Measurements from ENCODE around the gene NRP2.
A peak's percentile ranks its signal among the peaks of the same experiment; 100 is the strongest.

NRP2 gene

DNA sequence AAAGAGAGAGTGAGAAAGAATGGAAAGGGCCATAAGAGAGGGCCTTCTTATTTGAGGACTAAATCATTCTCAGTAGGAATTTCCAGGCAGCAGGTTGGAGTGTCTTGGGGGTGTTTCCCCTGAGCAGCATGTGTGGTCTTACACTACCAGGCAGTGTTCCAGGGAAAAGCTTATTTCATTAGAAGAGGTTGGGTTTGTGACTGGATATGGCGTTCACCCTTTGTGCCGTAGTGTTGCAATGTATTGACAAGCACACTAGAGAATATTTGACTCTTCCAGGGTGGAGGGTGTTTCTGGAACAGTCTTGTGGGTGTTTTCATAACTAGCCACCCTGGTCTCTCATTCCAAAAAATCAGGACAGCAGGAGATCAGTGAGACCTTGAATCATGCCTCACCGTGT, 105.5 kb downstream of the NRP2 start:
- Histone ChIP-seq H3K27ac (no peak overlapping the region), H3K4me3 (no peak overlapping the region)
- TF ChIP-seq, protein P1, sequence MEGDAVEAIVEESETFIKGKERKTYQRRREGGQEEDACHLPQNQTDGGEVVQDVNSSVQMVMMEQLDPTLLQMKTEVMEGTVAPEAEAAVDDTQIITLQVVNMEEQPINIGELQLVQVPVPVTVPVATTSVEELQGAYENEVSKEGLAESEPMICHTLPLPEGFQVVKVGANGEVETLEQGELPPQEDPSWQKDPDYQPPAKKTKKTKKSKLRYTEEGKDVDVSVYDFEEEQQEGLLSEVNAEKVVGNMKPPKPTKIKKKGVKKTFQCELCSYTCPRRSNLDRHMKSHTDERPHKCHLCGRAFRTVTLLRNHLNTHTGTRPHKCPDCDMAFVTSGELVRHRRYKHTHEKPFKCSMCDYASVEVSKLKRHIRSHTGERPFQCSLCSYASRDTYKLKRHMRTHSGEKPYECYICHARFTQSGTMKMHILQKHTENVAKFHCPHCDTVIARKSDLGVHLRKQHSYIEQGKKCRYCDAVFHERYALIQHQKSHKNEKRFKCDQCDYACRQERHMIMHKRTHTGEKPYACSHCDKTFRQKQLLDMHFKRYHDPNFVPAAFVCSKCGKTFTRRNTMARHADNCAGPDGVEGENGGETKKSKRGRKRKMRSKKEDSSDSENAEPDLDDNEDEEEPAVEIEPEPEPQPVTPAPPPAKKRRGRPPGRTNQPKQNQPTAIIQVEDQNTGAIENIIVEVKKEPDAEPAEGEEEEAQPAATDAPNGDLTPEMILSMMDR (IDR thresholded peaks at IDR 0.05), result no peak
- DNase-seq (ENCODE audit: low spot score), result no peak

DNA sequence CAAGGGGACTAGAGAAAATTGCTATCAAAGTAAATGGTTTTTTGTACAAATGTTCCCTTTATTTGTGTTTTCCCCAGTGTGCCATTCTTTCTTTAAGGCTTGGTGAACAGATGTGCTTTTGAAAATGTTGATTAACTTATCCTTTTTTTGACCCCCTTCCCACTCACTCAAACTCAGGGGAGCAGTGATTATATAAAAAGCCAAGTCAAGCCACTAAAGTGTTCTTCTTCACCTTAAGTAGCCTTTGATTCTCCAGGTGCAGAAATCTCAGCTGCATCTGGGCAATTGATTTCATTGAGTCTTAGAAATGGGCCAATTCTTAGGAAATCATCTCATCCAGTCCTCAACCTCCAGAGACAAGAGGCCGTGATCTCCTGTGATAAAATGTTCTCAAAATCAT, 107.6 kb downstream of the NRP2 start:
- no peak for DNase-seq (ENCODE audit: low spot score)
- H3K27ac ChIP-seq, result no peak overlapping the region
- TF ChIP-seq, protein P1 (IDR thresholded peaks at IDR 0.05), result no peak
- no peak overlapping the region for H3K4me3 ChIP-seq

DNA sequence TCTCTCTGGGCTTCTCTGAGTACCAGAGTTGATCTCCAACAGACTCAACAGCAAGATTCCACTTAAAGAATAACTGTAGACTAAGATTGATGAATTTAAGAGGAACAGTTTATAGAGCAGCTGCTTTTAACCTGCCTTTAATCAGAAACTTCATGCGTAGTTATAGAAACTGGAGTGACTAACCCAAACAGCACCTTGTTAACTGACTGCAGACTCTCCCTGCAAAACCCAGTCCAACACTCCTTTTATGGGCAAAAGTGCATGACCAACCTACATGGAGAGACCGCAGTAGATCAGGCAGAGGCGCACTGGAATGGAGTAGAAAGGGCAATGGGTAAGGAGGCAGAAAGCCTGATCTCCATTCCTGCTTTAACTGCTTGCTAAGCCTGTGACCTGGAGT, 110.6 kb downstream of the NRP2 start:
- Histone ChIP-seq H3K4me3 (no peak overlapping the region), H3K27ac (no peak overlapping the region)
- DNase-seq (ENCODE audit: low spot score), result no peak
- TF ChIP-seq, protein P1 (IDR thresholded peaks at IDR 0.05), result no peak

DNA sequence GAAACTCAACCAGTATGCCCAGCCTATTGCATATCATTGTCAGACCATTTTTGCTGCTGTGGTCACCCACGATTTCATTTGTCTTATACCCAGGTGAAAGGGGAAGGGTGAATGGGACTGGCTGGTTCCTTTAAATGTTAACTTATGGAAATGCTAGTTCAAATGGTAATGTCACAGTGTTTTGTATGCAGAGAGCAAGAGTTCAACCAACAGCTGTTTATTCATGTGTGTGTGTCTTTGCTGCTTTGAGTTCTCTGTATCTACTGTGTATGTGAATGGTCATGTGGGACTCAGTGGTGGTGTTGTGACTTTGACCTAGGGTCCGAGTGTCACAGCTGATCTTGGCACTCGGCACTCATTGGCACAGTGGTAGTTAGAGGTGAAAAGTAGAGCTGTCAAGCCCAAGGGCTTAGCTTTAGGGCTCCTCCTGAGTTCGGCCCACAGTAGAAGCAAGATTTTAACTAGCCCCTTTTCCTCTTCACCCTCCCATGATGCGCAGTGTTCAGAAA, 114.6 kb downstream of the NRP2 start:
- Histone ChIP-seq H3K4me3 (no peak overlapping the region), H3K27ac (no peak overlapping the region)
- no peak for DNase-seq (ENCODE audit: low spot score)
- TF ChIP-seq, protein P1 (IDR thresholded peaks at IDR 0.05), result no peak

DNA sequence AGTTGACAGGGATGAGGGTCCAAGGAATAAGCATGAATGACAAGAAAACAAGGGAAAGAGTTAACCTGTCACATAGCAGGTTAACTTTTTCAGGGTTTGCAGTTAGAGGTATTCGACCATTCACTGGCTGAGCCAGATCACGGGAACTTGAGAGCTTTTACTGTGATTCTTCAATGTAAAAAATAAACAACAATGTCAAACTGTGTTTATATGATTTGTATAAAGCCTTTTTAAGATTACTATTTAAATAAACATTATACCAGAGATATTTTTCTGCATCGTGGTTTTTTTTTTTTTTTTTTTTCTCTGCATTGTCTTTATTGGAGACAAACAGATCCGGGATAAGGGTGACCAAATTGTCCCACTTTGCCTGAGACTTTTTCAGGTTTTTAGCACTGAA, 115.6 kb downstream of the NRP2 start:
- Histone ChIP-seq H3K27ac (no peak overlapping the region), H3K4me3 (no peak overlapping the region)
- no peak for DNase-seq (ENCODE audit: low spot score)
- TF ChIP-seq, protein P1 (IDR thresholded peaks at IDR 0.05), result no peak

DNA sequence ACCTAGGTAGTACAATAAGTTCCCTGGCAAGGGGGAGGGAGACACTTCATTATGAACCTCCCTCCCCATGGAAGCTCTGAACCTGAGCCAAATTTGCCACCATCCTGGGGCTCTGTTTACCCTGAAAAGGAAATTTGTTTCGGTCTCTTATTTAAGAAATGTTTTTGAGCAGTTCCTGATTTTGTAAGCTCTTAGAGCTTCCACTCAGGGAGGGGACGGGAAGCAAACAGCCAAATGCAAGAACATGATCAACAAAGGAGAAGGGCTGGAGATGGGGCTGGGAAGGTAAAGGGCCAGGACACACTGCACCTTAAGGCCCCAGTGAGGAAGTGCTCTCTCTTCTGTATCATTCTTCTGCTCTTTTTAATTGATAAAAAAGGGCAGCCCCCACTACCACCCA, 117.9 kb downstream of the NRP2 start:
- Histone ChIP-seq H3K4me3 (no peak overlapping the region), H3K27ac (peak overlapping the region; percentile 39 to 59)
- TF ChIP-seq, protein P1 (IDR thresholded peaks at IDR 0.05), result no peak
- DNase-seq (ENCODE audit: low spot score), result no peak

DNA sequence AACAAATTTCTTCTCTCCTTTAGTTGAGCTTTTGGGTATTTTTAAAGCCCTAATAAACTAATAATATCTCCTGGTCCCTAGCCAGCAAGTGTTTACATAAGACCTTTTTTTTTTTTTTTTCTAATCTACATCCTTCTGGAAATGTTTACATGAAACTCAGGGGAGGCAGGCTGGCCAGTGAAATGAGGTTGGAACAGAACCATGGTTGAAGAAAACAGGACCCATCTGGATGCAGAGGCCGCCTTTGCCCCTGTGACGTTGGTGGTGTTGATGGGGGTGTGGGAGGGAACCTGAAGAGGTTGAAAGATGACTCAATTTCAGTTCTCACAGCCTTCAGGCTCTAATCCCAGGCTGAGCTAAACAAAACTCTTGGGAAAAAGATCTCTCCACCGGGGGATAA, 118.5 kb downstream of the NRP2 start:
- Histone ChIP-seq H3K4me3 (no peak overlapping the region), H3K27ac (peak overlapping the region; percentile 39 to 60)
- no peak for DNase-seq (ENCODE audit: low spot score)
- TF ChIP-seq, protein P1 (IDR thresholded peaks at IDR 0.05), result no peak
